GM21367 (cell line): ENCODE data around the gene HIVEP2.

Source experiments
- ATAC-seq: cut with Tn5 transposase; IDR thresholded peaks from one replicate; pipeline ENCODE4 v1.9.1; 2021; ENCODE audit not compliant: unreplicated experiment

The HIVEP2 gene

DNA sequence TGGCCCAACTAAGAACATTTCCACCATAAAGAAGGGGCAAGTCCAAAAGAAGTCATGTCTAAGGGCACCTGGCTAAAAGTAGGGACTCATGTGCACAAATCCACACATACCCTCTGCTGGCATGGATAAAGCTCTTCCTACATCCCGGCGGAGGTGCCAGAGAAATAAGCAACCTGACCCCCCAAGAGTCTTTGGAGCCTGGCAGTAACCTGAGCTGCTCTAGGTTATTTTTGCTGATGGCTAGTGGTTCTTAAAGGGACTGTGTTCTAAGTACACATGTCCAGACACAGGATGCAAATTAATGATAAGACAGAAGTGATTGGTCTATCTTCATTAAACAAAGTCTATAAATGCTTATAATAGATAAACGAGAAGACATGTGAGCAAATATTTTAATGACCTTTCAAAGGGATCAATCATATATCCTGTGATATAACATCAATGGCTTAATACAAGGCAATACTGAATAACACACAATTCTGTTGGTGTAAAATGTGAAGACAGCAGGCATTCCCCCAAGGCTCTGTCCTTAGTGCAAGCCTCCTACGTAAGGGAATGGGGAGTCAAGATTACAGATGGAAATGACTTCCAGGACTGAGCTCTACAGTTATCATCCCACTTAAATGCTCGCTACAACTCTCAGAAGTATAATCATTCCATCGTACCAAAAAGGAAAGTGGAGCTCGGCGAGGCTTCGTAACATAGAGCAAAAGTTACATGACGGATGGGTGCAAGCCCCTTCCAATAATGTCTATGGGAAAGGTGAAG lies 52.5 kb downstream of the HIVEP2 start:
- ATAC-seq, result no peak

DNA sequence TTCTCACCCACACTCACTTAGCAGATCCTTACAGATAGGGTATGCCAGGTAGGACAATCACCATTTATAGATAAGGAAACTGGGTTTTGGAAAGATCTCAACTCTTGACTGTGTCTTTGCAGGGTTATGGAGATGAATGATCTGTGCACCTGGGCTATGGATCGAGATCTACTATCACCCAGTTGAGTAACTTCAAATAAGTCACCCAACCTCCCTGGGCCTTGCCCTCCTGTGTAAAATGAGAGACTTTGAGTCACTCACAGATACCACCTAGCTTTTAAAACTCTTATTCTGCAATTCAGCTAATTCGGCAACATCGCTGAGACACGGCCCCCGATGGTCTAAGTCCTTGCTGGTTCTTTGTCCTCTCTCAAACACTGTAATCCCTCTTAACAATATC lies 53.5 kb downstream of the HIVEP2 start:
- ATAC-seq, result no peak

DNA sequence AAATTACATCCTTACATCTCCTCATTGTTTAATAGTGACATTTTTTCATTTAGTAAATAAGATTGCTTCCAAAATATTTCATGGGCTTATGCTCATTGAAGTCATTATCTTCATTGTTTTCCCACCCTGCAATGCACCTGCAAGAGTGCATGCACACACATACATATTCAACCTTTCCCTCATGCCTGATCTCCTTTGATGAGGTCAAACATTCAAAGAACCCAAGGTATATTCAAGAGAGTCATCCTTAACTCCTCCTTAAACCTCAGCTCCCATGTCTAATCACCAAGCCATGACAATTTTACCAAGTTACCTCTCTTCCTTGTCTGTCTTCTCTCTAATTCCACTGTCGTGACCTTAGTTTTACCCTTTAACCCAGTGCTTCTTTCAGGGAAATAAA lies 56.5 kb downstream of the HIVEP2 start:
- no peak for ATAC-seq

DNA sequence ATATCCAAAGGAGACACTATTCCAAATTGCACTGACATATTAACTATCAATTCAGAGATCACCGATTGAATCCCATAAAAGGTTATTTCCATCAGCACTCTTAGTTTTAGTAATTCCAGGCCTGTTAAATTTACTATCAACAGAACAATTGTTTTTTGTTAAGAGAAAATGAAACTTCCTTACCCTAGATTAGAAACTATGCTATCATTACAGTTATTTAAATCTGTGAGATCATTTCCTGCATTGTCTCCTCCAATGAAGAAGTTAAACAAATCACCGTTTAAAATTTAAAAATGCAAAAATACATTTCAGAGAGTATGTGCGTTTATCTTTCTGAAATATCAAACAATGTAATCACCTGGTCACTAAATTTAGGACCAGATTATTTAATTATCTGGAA lies 57.5 kb downstream of the HIVEP2 start:
- no peak for ATAC-seq

DNA sequence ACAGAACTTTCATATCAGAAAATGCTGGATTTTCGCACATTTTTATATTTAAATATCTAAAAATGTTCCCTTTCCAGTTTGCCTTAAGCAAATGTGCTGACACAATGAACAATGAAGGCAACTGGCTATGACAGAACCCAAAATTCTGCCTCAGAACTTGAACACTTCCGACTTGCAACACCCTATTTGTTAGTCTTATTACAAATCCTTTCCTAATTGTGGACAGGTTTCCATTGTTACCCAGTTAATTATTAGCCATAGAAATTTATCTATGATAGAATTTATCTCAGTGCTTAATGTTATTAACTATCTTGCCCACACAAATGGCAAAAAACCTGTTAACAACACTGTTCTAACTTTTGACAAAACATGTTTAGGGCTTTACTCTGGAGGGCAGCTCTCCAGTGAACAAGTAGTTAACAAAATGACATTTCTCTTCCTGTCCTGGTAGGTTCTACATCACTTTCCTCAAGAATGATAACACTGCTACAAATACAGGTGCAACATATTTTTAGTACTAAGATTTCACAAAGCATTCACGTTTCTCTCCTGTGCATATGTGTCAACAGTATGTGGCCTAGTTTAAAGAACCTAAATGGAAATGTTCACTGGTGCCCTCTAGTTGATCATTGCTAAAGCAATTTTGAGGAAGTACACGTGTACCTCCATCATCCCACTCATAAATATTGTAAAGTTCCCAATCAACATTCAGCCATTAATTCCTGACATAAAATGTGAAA lies 58.4 kb downstream of the HIVEP2 start:
- peak; percentile 77 for ATAC-seq

DNA sequence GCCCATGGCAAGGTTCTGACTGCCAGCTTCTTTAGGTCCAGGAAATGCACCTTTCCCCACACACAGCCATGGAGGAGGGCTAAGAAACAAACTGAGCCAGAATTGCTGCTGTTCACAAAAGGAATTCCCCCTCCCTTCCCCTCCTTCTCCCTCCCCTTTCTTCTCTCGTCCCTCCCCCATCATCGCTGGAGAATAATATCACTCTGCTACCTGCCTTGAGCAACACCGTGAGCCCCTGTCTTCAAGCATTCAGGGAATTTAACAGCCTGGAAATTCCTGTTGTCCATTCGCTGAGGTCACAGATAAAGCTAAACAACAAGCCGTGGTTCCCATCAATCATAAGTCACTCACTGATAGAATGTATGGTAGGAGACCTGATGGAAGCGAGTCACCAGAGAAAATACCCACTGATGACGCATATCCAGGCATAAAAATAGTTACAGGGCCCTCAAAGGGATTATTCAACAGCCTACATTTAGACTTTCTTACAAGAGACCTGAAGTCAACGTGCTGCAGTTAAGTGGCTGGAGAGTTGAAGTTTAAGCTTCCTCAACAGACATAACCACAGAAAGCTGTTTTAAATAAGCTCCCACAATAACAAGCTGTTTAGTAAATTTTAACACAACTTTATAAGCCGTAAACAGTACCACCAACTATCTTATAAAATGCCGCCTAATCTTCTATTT lies 59.7 kb downstream of the HIVEP2 start:
- peak; percentile 74 for ATAC-seq

DNA sequence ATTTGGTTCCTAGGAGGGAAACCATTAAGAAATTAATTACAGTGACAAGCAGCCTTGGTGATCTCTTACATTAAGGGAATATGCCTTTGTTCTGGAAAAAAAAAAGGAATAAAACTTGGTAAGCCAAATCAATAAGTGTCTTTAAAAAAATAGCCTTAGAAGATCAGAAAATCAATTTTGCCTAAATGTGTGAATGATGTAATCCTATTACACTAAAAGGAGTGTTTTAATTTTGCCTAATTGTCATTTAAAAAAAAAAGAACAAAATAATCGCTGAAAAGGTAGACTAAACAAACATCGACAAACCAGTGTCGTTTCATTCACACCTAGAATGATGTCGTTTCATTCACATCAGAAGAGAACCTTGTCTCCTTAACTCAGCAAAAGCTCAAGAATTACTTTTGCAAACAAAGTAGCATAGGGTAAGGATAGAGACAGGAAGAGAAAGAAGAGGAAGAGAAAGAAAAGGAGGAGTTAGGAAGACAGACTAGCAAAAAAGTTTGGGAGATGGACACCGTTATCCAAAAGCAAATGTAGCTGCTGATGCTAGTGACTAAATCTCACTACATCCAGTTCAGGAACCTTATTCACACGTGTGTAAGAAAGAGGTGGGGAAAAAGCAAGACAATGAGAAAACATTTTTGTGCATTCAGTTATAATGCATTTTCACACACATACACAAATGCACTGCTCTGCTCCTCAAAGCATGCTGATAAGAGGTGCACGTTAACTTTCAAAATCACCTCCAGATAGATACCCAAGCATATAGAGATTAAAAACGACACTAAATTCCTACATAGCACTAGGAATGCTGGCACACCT lies 60.6 kb downstream of the HIVEP2 start:
- ATAC-seq, result no peak

DNA sequence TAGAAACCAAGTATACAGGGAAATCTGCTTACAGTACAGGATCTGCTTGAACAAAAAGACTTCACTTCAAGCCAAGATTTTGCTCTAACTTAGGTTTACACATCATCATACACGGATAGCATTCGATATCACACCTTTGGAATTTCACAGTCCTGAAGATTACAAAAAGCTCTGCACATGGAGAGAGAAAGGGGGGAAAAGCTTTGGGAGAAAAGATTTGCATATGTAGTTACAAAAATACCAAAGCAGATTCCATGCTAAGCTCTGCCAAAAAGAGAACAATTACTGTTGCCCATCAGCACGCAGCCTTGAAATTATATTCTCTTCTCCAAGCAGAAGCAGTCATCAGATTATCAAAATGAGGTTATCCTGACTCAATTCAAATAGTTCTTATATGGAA lies 62.0 kb downstream of the HIVEP2 start:
- ATAC-seq, result no peak

DNA sequence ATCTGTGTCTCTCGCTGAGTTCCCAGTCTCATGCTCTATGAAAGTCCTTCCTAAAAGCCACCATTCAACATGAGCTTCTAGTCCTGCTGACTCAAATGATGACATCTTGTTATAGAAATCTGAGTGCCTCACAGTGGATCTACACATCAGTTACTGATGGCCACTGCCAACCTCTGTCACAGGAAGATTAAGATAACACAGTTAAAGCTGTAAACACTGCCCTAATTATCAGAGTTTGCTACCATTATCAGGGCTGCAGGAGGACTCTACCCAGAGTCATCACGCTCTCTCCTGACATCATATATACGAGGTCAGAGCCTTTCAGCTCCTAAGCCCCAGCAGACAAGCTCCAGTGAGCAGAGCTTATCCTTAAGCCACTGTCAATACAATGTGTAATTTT lies 63.2 kb downstream of the HIVEP2 start:
- ATAC-seq, result no peak

DNA sequence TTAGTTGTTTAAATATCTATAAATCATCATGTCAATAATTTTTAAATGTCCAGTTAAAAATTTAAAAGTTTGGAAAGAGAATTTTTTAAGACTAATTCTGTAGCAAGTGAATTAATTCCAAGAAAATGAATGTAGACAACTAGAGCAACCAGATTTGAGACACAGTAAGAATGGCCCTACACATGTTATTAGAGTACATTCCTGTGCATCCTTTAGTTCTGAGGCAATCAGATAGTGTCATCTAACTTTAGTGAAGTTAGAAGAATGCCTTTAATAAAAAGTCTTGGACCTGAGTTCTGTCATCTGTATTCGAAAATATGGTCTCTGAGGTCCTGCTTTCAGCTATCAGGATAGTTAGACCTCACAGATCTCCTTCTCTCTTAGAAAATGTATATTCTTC lies 63.7 kb downstream of the HIVEP2 start:
- no peak for ATAC-seq

DNA sequence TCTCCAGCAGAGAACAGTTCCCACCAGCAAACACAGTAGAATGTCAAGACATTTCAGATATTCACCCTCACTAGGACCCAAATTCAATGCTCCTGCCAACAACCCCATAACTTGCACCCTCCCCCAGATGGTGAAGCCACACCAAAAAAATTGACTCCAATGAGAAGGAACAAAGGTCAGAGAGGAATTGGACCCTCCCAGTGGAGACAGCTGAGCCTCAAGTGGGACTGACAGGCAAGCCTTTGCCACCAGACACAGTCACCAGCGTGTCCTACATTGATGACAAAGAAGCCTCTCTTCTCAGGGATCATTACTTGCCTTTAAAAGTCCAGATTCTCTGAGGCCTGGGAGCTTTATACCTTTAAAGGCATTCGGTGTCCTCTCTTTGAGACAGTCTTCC lies 64.8 kb downstream of the HIVEP2 start:
- no peak for ATAC-seq

DNA sequence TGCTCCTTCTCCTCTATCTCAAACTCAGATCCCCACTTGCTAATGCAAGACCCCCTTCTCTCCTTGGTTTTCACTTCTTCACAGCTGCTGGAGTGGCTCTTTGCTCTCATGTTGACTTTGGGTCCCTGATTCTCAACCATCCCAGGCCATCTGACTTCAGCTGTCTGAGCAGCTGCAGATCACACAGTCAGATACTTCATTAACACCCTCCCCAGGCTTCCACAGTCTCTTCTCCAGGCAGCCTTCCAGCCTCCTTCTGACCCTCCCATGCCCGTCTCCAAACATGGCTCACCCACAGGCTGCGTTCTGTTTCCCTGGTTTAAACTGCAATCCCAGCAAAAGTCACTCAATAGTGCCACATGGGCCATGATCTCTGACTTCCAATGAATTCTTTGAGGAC lies 65.4 kb downstream of the HIVEP2 start:
- no peak for ATAC-seq

DNA sequence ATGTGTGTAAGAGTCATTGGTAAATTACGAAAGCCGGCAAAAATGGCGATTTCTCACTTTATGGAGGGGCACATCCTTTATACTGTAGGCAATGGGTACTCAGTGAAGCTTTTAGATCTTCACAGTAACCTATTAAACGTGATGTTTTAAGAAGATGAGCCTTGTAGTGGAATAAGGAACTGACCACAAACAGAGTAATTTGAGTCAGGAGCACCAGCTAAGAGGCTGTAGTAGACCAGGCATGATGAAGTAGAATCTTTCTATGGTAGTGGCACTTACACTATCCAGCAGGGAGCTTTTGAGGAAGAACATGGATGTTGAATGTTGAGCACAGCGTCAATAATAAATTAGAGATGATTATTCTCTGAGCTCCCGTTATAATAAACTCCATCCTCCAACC lies 65.9 kb downstream of the HIVEP2 start:
- no peak for ATAC-seq

DNA sequence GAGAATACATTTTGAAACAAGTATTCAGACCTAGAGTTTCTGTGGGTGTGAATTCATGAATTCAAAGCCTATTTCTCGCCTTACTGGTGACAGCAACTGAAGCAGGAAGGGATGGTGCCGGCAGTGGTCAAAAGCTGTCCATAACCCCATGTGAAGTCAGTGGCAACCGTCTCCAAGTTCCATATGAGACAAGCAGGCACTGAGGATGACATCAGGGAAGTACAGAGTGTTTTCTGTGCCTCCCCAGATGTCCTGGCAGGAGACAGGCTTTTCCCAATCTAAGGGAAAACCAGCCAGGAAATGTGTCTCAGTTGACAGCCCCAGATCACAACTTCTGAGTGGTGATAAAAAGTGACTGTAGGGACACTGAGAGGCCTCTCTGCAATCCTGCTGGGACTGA lies 66.6 kb downstream of the HIVEP2 start:
- no peak for ATAC-seq

DNA sequence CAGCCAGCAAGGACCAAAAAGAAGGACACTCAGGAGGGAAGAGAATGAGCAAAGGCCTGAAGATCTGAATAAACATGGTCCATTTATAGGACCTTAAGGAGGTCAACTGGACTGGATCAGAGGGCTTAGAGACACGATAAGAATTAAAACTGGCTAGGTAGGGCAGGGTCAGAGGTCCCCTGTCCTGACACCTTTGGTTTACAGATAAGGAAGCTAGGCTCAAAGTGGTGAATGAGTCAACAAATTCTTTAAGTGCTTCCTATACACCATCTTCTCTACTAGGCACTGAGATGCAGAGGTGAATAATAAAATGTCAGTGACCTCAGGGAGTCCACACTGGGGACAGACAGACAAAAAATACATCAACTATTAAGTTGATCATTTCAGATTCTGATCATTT lies 70.3 kb downstream of the HIVEP2 start:
- no peak for ATAC-seq

DNA sequence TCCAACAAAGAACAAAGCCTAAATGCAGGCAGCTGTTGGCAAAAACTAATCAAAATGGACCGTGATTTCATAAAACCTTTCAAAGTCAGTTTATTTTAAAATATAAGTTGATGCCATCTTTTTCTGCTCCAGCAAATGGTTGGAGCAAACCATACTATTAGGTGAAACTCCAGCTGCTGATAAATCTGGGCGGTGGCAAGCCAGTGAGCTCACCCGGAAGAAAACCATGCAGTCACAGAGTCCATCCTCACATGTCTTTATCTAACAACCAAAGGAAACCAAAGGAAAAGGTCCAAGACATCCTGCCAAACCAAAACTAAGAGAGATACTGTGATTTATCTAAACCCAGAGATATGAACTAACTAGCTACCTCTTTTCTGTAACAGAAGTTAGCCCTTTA lies 72.6 kb downstream of the HIVEP2 start:
- no peak for ATAC-seq

DNA sequence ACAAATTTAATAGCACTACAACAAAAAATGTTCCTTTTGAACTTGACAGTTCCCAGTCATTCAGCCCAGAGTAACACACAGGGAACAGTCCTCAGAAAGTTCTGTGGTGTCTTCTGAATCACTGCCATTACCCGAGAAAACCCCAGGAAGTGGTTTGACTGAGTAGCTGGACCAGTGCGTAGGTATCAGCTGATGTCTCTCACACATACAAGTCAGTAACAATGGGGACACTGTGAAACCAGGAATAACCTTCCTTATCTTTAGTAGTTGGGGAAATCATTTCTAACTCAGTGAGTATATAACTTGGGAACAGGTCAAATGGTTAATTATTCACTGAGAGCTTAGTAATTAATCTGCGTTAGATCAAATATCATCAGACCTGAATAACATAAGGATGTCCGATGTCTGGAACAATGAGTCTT lies 73.1 kb downstream of the HIVEP2 start:
- ATAC-seq, result peak; percentile 85

DNA sequence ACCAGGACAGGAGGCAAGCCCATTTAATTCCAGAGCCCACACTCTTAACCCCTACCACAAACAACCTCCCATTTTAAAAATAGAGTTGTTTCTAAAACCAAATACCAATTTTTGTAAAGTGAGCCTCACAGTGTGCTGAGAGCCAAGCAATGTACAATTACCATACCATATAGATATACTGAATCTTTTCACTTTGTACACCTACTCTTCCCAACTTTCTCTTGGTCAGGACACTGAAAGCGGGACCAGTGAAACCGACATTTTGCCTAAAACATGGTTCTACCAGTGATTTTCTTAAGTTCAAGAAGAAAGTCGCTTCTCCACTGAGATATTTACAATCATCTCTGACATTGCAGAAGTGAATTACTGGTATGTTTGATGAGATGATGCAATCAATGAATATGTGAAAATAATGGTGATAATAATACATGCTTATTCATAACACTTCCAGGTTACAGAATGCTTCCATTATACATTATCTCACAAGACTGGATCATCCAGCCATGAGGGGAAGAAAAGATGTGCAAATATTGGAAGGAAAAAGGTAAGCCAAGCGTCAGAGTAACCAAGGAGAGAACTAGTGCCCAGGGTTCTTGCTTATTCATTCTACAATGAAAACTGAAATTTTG lies 74.1 kb downstream of the HIVEP2 start:
- no peak for ATAC-seq

DNA sequence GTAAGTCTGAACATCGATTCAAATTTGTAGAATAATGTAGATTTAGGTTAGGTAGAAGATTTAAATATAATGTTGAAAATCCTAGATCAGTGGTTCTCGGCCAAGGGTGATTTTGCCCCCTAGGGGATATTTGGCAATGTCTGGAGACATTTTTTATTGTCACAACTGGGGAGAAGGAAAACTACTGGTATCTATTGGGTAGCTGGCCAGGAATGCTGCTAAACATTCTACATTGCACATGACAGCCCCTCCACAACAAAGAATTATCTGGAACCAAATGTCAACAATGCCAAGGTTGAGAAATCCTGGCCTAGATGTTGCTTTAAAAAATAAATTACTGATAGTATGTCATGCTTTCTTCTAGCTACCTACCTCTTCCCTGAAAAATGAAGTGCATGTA lies 76.1 kb downstream of the HIVEP2 start:
- ATAC-seq, result no peak

DNA sequence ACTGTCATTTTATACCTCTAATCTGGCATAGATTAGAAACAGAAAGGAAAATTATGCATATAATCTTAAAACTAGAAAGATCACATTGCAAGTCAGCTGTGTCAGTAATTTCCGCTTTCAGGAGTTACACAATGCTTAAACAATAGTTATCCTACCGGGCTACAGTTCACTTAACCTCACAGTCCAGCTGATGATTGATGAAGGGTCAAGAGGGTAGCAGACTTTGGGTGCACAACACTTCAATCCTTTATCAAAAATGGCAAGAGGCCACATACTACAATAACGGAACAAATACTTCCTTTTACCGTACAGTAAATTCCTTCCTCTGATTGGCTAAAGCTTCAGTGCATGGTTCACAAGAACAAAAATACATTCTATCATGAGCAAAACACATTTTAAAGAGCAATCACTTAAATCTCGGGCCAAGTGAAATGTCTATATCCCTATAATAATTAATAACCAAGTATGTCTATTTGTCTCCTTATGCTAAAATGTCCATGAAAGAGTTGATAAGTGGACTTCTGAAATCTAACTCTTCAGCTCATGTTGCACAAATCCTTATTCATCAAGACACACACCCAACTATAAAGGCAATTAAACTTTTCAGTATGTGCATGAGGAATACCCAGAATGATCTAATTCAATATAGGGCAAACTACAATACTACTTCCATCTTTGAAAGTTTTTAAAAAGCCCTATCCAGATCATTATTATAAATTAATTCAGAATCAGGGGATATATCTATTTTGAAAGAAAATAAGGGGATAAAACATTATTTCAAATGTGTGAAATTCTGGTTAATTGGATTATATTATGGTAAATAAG lies 76.8 kb downstream of the HIVEP2 start:
- ATAC-seq, result no peak
